ENCODE results near the gene SOX9.

DNA sequence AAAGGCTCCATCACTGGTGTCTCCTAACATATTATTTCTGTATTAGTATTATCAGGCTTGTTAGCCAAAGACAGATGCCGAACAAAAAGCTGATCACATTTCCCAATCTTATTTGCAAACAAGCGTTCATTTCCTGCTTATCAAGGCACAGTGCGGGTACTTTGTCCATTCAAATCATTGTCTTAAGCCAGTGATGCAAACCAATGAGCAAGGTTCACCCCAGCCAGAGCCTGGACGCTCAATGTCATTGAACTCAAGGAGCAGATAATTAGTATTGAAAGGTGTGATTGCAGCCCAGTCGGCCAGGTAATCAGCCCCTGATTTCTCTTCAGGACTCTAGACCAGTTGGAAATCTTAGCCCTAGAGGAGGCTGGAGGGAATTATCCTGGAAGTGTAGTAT lies 20.4 kb upstream of the SOX9 start:
- TF ChIP-seq, protein P1, sequence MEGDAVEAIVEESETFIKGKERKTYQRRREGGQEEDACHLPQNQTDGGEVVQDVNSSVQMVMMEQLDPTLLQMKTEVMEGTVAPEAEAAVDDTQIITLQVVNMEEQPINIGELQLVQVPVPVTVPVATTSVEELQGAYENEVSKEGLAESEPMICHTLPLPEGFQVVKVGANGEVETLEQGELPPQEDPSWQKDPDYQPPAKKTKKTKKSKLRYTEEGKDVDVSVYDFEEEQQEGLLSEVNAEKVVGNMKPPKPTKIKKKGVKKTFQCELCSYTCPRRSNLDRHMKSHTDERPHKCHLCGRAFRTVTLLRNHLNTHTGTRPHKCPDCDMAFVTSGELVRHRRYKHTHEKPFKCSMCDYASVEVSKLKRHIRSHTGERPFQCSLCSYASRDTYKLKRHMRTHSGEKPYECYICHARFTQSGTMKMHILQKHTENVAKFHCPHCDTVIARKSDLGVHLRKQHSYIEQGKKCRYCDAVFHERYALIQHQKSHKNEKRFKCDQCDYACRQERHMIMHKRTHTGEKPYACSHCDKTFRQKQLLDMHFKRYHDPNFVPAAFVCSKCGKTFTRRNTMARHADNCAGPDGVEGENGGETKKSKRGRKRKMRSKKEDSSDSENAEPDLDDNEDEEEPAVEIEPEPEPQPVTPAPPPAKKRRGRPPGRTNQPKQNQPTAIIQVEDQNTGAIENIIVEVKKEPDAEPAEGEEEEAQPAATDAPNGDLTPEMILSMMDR (IDR thresholded peaks at IDR 0.05), result no peak
- TF ChIP-seq POLR2A (IDR thresholded peaks at IDR 0.05) (no peak), POLR2AphosphoS5 (IDR thresholded peaks at IDR 0.05) (no peak)

All from breast epithelium (tissue), 3 donors.